ENCODE data around the gene ERBB2. TPM values are rescaled to one million over a fixed set of nuclear protein-coding genes. Genes with fewer than 3 reads are reported as not detected.

Gene ERBB2
- total and polyA plus RNA-seq, 2 of the 13 experiments (the other 11 are each of a cell fraction or from before 2014, with no cell fraction given), result 57.7 to 64.1 TPM

- TF ChIP-seq ZNF230 (CRISPR knock-in tag; IDR thresholded peaks at IDR 0.05), result peak; percentile 88
- TF ChIP-seq POLR2A (IDR thresholded peaks at IDR 0.05; ENCODE audit: insufficient read depth in 1 of 2, low read depth in 2 of 2, low read length in 2 of 2), result peak; percentile 47 to 54; a peak in 3 of 4 replicates
- peak; percentile 54; the same call in 1 of the 2 replicates for TF ChIP-seq NRL (CRISPR knock-in tag; IDR thresholded peaks at IDR 0.05; ENCODE audit: borderline replicate concordance)
- TF ChIP-seq ZNF136 (CRISPR knock-in tag; IDR thresholded peaks at IDR 0.05; ENCODE audit: low read depth), result 0 out of 2 replicates have a peak, but pooled peaks have one; percentile 77
- no peak for TF ChIP-seq ZSCAN31 (CRISPR knock-in tag; IDR thresholded peaks at IDR 0.05; ENCODE audit: low read depth)
- no peak for TF ChIP-seq DZIP1 (CRISPR knock-in tag; IDR thresholded peaks at IDR 0.05)
- no peak for TF ChIP-seq E2F1 (CRISPR knock-in tag; IDR thresholded peaks at IDR 0.05)
- TF ChIP-seq CREBL2 (CRISPR knock-in tag; IDR thresholded peaks at IDR 0.05; ENCODE audit: borderline replicate concordance), result no peak; the same call in 1 of the 2 replicates
- peak; percentile 40; the same call in 1 of the 2 replicates for TF ChIP-seq ZNF331 (CRISPR knock-in tag; IDR thresholded peaks at IDR 0.05)
- TF ChIP-seq REPIN1 (CRISPR knock-in tag; IDR thresholded peaks at IDR 0.05; ENCODE audit: borderline replicate concordance, low read depth), result peak; percentile 71; the same call in 1 of the 2 replicates
- TF ChIP-seq MIXL1 (CRISPR knock-in tag; IDR thresholded peaks at IDR 0.05), result peak; percentile 68; the same call in 1 of the 2 replicates
- peak; percentile 72 for TF ChIP-seq IRF9 (CRISPR knock-in tag; IDR thresholded peaks at IDR 0.05; ENCODE audit: borderline replicate concordance)
- TF ChIP-seq ZBTB10 (CRISPR knock-in tag; IDR thresholded peaks at IDR 0.05; ENCODE audit: borderline replicate concordance), result no peak
- 0 out of 2 replicates have a peak, but pooled peaks have one; percentile 34 for TF ChIP-seq ZNF572 (CRISPR knock-in tag; IDR thresholded peaks at IDR 0.05)
- peak; percentile 69; the same call in 1 of the 2 replicates for TF ChIP-seq ZNF441 (CRISPR knock-in tag; IDR thresholded peaks at IDR 0.05; ENCODE audit: borderline replicate concordance)
- no peak for TF ChIP-seq REL (CRISPR knock-in tag; conservative IDR thresholded peaks at IDR 0.05)
- no peak for TF ChIP-seq HIC2 (CRISPR knock-in tag; IDR thresholded peaks at IDR 0.05; ENCODE audit: low read depth)
Measured at GRCh38 chr17:39702901-39703893, 3.3 kb downstream of the ERBB2 start (continued).
